HG02588 (cell line): ENCODE measurements around the gene ANKS4B.
A peak's percentile ranks its signal among the peaks of the same experiment; 100 is the strongest.
"Not testable (repeated sequence)": the region's sequence is repeated elsewhere in the genome, so short reads cannot be mapped to it uniquely, and the experiment has no call there.

Experiments used
- ATAC-seq: cut with Tn5 transposase; IDR thresholded peaks from one replicate; pipeline ENCODE4 v1.9.1; 2021; ENCODE audit warnings: mild to moderate bottlenecking, moderate library complexity; ENCODE audit not compliant: unreplicated experiment

Gene ANKS4B

DNA sequence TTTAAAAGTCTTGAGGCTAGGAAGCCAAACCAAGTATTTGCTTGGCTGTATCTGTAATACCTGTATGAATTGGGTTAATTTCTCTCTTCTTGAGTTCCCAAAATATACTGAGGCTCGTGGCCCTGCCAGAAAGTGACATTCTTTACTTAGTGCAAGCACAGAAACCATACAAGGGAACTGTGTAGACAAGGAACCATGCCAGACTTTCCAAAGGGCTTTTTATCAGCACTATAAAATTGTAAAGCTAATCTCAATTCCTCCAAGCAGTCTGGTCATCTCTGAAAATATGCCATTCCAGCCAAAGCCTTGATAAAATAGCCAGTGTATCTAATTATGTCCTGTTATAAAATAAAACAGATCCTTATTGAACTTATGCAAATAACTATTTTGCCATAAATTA is 51.8 kb downstream of the ANKS4B start:
- ATAC-seq, result no peak

DNA sequence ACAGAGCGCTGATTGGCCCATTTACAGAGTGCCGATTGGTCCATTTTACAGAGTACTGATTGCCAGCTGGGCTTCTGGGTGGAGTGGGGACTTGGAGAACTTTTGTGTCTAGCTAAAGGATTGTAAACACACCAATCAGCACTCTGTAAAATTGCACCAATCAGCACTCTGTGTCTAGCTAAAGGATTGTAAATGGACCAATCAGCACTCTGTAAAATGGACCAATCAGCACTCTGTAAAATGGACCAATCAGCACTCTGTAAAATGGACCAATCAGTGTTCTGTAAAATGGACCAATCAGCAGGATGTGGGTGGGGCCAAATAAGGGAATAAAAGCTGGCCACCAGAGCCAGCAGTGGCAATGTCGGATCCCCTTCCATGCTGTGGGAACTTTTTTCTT is 56.3 kb downstream of the ANKS4B start:
- not testable (repeated sequence) for ATAC-seq

DNA sequence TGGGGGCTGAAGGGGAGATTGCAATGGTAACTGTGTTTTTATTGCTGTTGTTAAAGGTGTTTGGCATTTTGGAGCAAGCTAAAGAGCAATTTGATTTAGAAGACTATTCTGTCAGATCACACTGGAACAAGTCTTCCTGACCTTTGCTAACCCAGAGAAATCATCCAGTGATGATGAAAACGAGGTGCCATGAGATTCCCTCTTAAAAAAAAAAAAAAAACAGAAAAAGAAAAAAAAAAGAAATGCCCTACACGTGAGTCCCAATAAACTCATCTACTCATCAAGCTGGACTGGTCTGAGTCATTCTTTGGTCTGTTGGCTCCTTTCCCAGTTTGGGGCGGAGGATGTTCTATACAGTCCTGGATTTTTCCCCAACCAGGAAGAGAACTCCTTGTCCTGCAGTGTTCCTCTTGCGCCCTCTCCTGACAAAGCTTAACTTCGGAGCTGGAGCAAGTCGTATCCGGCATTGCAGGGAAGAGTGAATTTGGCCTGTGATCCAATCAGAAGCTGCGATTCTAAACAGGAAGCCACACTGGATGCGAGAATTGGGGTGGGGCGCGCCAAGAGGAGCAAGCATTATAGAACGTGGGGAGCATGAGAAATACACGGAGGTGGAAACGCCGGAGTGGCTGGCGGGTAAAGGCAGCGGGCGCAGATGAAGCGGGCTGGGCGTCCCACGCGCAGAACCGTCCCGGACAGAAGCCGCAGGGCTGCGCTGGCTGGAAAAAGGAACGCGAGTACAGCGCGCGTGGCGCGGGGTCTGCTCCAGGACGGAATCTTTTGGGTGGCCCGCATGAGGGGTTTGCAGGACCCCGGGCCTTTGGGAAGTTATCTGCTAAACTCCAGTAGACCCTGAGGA is 67.0 kb downstream of the ANKS4B start:
- peak; percentile 50 for ATAC-seq

DNA sequence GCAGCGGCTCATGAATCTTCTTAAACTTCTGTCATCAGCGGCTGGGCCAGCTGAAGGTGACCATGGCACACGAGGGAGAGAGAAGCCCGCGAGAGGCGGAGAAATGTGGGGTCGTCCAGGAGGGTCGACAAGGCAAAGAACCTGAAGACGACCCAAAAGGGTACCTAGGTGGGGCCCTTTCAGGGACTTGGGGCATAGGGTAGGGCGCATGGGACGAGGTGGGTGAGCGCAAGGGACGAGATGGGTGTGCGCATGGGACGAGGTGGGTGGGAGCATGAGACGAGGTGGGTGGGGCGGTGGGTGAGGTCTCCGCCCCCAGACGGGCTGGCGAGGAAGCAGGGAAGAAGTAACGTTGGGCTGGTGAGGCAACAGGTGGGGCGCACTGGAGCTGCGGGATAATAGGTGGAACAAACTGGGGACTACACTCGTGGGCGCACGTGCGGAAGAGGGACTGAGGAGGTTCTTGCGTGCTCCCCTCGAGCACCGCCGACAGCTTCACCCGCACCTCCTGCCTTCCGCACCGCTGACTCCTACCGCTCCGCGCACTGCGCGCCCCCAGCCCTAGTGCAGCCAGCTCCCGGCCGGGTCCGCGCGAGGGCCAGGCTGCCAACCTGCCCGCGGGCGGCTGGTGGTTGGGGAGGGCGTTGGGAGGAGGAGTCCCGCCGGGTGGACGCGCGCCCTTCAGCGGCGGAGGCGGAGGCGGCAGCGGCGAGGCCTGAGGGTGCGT is 67.8 kb downstream of the ANKS4B start:
- peak; percentile 56 for ATAC-seq

DNA sequence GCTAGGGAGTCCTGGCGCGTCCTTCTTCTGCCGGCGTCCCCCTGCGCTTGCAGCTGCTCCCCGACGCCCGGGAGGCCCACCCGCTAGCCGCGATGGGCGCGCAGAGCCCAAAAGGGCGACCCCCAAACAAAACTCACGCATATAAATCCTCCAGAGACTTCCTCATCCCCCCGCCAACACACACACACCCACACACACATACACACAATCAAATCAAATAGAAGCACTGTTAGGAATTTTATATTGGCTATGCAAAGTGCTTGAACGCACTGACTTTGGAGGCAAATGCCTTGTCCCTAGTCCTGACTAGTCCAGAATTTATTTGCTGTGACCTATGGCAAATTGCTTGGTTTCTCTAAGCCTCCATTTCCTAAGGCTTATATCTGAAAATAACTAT is 68.4 kb downstream of the ANKS4B start:
- ATAC-seq, result no peak

DNA sequence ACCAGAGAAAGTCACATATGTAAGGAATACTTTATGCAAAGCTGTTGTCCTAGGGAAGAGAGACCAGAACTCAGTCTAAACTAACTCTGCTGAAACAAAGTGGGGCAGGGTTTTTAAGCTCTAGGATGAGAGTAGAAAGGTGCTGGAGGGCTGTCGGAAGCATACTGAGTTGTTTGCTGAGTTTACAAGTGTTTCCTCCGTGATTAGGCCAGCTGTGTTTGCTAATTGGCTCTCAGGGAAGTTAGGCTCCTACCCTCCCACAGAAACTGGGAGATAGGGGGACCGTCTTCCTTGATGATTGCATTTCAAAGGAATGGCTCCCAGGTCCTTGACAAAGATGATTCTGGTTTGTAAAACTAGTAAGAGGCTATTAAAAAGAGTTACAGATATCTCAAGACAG is 69.0 kb downstream of the ANKS4B start:
- no peak for ATAC-seq

DNA sequence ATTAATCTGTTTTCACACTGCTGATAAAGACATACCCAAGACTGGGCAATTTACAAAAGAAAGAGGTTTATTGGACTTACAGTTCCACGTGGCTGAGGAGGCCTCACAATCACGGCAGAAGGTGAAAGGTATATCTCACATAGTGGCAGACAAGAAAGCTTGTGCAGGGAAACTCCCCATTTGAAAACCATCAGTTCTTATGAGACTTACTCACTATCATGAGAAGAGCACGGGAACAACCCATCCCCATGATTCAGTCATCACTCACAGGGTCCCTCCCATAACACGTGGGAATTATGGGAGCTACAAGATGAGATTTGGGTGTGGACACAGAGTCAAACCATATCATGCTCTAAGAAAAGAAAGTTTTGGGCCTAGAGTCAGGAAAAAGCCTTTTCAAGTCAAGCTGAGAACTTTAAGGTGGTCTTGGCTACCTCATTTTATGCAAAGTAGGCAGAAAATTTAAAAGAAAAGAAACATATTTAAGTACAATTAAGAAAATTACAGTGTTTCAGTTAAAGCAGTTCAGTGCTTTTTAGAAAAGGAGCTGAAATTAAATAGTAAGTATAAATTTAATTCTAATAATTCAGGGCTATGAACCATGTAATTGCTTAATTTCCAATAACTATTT is 69.5 kb downstream of the ANKS4B start:
- no peak for ATAC-seq
